Adipose tissue (tissue), 3 donors: ENCODE results near the gene COL23A1. TPM values are rescaled to one million over a fixed set of nuclear protein-coding genes. Genes with fewer than 3 reads are reported as not detected.

ENCODE experiments used
- H3K27ac ChIP-seq: one replicate; pipeline ENCODE4 v1.5.1; 2013; ENCODE audit warnings: low read depth, low read length
- WGBS, 3 donors: extraction: QIAGEN DNeasy Blood & Tissue Kit; methylation state at CpG; one replicate each; pipeline ENCODE4 v1.1.7; 2013; 5-methylcytosine and 5-hydroxymethylcytosine counted together
- polyA plus RNA-seq, 3 donors: library from polyadenylated mRNA; stranded (reverse); fragments of 200-250 nt; gene quantifications; one replicate each; pipeline ENCODE4 v1.2.3, GENCODE V29; 2013
- donor health status: healthy with polysubstance abuse.
- donor health status: Bipolar disorder and iron deficiency.
- donor health status: healthy.

COL23A1 gene
- under 1 TPM; 0.07 to 0.85 (median 0.45) TPM for polyA plus RNA-seq

- 1 to 2% (median 1%) methylated on average over 60 to 78 of the region's 78 CpGs for WGBS, 3 donors
- no peak within 1 kb of the TSS for H3K27ac ChIP-seq
These were observed at the start of gene COL23A1 for GRCh38 chr5:178590141-178590923. Gene COL23A1 (minus strand): TSS chr5:178590393.

GRCh38 chr5:178637356-178638074 is 47.3 kb upstream of the COL23A1 start:
- WGBS, 3 donors = 58 to 71% (median 61%) methylated on average over 9 of the region's 9 CpGs

GRCh38 chr5:178632285-178632684 is 42.1 kb upstream of the COL23A1 start:
- H3K27ac ChIP-seq = no peak overlapping the region
- WGBS, 3 donors = 41 to 59% (median 42%) methylated on average over 4 of the region's 4 CpGs

More at GRCh38 chr5:178637356-178638074, 47.3 kb upstream of the COL23A1 start:
- no peak overlapping the region for H3K27ac ChIP-seq

GRCh38 chr5:178630951-178631350 is 40.8 kb upstream of the COL23A1 start:
- 26 to 41% (median 36%) methylated on average over 2 of the region's 2 CpGs for WGBS, 3 donors
- H3K27ac ChIP-seq = no peak overlapping the region

- no peak overlapping the region for H3K27ac ChIP-seq
These were observed 40.3 kb upstream of the COL23A1 start for GRCh38 chr5:178630475-178630930.

GRCh38 chr5:178627259-178627598 is 37.0 kb upstream of the COL23A1 start:
- WGBS, 3 donors = 2 to 9% (median 7%) methylated on average over 14 to 20 of the region's 20 CpGs
- no peak overlapping the region for H3K27ac ChIP-seq

More at GRCh38 chr5:178630475-178630930, 40.3 kb upstream of the COL23A1 start:
- 32 to 49% (median 43%) methylated on average over 4 of the region's 4 CpGs for WGBS, 3 donors

GRCh38 chr5:178626484-178627258 is 36.5 kb upstream of the COL23A1 start, which contains the start of gene CLK4:
Gene CLK4 (minus strand): TSS chr5:178627050. CDS start chr5:178623416, 3,634 bp downstream.
- 0 to 1% (median 0%) methylated on average over 71 to 78 of the region's 79 CpGs for WGBS, 3 donors
- H3K27ac ChIP-seq = peak within 1 kb of the TSS; percentile 35

- H3K27ac ChIP-seq = peak overlapping the region; percentile 35
- 0% methylated on average over 23 of the region's 23 CpGs for WGBS, 3 donors
These were observed 35.7 kb upstream of the COL23A1 start for GRCh38 chr5:178625679-178626483.

GRCh38 chr5:178624631-178625546 is 34.7 kb upstream of the COL23A1 start:
- whole genome bisulfite sequencing, 3 donors = 11 to 32% (median 20%) methylated on average over 15 of the region's 15 CpGs

GRCh38 chr5:178622679-178623247 is 32.6 kb upstream of the COL23A1 start:
- 84 to 87% (median 87%) methylated on average over 4 of the region's 4 CpGs for WGBS, 3 donors
- no peak overlapping the region for H3K27ac ChIP-seq

More at GRCh38 chr5:178624631-178625546, 34.7 kb upstream of the COL23A1 start:
- H3K27ac ChIP-seq = no peak overlapping the region

- H3K27ac ChIP-seq = no peak overlapping the region
- 28 to 55% (median 36%) methylated on average over 1 of the region's 1 CpG for WGBS, 3 donors
These were observed 29.2 kb upstream of the COL23A1 start for GRCh38 chr5:178619390-178619789.

- no peak overlapping the region for H3K27ac ChIP-seq
- WGBS, 3 donors = 81 to 82% (median 81%) methylated on average over 7 of the region's 7 CpGs
These were observed 22.1 kb upstream of the COL23A1 start for GRCh38 chr5:178612299-178612698.

GRCh38 chr5:178606269-178606668 is 16.1 kb upstream of the COL23A1 start:
- H3K27ac ChIP-seq = no peak overlapping the region
- 68 to 91% (median 72%) methylated on average over 3 of the region's 3 CpGs for WGBS, 3 donors

- 63 to 87% (median 73%) methylated on average over 3 of the region's 3 CpGs for WGBS, 3 donors
- H3K27ac ChIP-seq = no peak overlapping the region
These were observed 15.6 kb upstream of the COL23A1 start for GRCh38 chr5:178605788-178606187.

GRCh38 chr5:178602752-178603151 is 12.6 kb upstream of the COL23A1 start:
- H3K27ac ChIP-seq = no peak overlapping the region

GRCh38 chr5:178595750-178596149 is 5.6 kb upstream of the COL23A1 start:
- no peak overlapping the region for H3K27ac ChIP-seq
- WGBS, 3 donors = 96 to 98% (median 96%) methylated on average over 2 of the region's 2 CpGs

More at GRCh38 chr5:178602752-178603151, 12.6 kb upstream of the COL23A1 start:
- 93 to 97% (median 93%) methylated on average over 2 of the region's 2 CpGs for WGBS, 3 donors

GRCh38 chr5:178595150-178595549 is 5.0 kb upstream of the COL23A1 start:
- H3K27ac ChIP-seq = no peak overlapping the region
